Lung (tissue), 12 donors: ENCODE data around the gene FSHR. TPM values are rescaled to one million over a fixed set of nuclear protein-coding genes. Genes with fewer than 3 reads are reported as not detected.

Experiments
- ATAC-seq: fragments of 200-7000 bp; cut with Tn5 transposase; one replicate; pipeline ENCODE4 v1.9.1; 2020; ENCODE audit warnings: moderate number of reproducible peaks; ENCODE audit not compliant: insufficient read depth, low FRiP score
- DNase-seq, 3 donors: peaks; one replicate each; pipeline ENCODE4 v3.0.0-alpha.2; 2013 to 2017
- H3K27ac ChIP-seq, 2 donors: one replicate each; pipeline ENCODE4 v1.5.1; 2013; ENCODE audit warnings: mild to moderate bottlenecking in 2 of 2, moderate library complexity in 2 of 2, control low read depth in 1 of 2, inconsistent platforms in 1 of 2, low read depth in 1 of 2, low read length in 1 of 2
- H3K27me3 ChIP-seq, 3 donors: one replicate each; pipeline ENCODE4 v1.5.1; 2013; ENCODE audit warnings: low read length in 2 of 3; ENCODE audit not compliant: control insufficient read depth in 3 of 3, insufficient read depth in 3 of 3
- H3K36me3 ChIP-seq, 4 donors: one replicate each; pipeline ENCODE4 v1.5.1; 2013; ENCODE audit warnings: low read length in 4 of 4, mild to moderate bottlenecking in 1 of 4, moderate library complexity in 1 of 4; ENCODE audit not compliant: control insufficient read depth in 4 of 4, insufficient read depth in 4 of 4
- H3K4me1 ChIP-seq, 5 donors: one replicate each; pipeline ENCODE4 v1.5.1; 2013; ENCODE audit warnings: low read length in 5 of 5, mild to moderate bottlenecking in 2 of 5, moderate library complexity in 1 of 5; ENCODE audit not compliant: control insufficient read depth in 5 of 5, insufficient read depth in 5 of 5
- H3K4me3 ChIP-seq: one replicate; pipeline ENCODE4 v1.5.1; 2013; ENCODE audit warnings: mild to moderate bottlenecking, control low read depth, moderate library complexity
- H3K9ac ChIP-seq, 2 donors: one replicate each; pipeline ENCODE4 v1.5.1; 2013; ENCODE audit warnings: low read length in 2 of 2, control low read depth in 1 of 2; ENCODE audit not compliant: insufficient read depth in 1 of 2
- H3K9me3 ChIP-seq, 4 donors: one replicate each; pipeline ENCODE4 v1.5.1; 2013; ENCODE audit warnings: low read length in 3 of 4, mild to moderate bottlenecking in 1 of 4, moderate library complexity in 1 of 4; ENCODE audit not compliant: control insufficient read depth in 4 of 4, insufficient read depth in 3 of 4
- CTCF ChIP-seq: IDR thresholded peaks from 2 replicates; pipeline ENCODE4 v1.5.1; 2012; ENCODE audit warnings: mild to moderate bottlenecking; ENCODE audit errors: control extremely low read depth, extremely low read depth
- WGBS, 2 donors: extraction: QIAGEN DNeasy Blood & Tissue Kit; methylation state at CpG; one replicate each; pipeline ENCODE4 v1.1.7; 2013; 5-methylcytosine and 5-hydroxymethylcytosine counted together
- polyA plus RNA-seq, 2 donors: library from polyadenylated mRNA; stranded (reverse); fragments of 200-250 nt; gene quantifications; one replicate each; pipeline ENCODE4 v1.2.1, GENCODE V29; 2013
- total RNA-seq, 2 donors: library from RNA; depleted of rRNA in 1 of 2; stranded (reverse); fragments of >200 nt in 1 of 2; gene quantifications; one replicate each; pipeline ENCODE4 v1.2.1, GENCODE V29; 2014 to 2021
- donor health status: control.
- donor health status: control.
- donor health status: Bipolar disorder and iron deficiency.
- donor health status: healthy.
- donor health status: DM: yes; HTN: yes; CAD: no.

Gene FSHR
- total and polyA plus RNA-seq, 4 donors: not detected

- Histone ChIP-seq H3K4me3 (no peak overlapping the region), H3K9ac (no peak overlapping the region), H3K27ac (no peak overlapping the region), H3K36me3 (no peaks in the 10 kb centered on the region), H3K27me3 (no peaks in the 10 kb centered on the region), H3K9me3 (no peaks in the 10 kb centered on the region), H3K4me1 (no peaks in the 10 kb centered on the region)
- WGBS, 2 donors: 90 to 94% methylated on average over 2 of the region's 2 CpGs
- DNase-seq (no peak), ATAC-seq (no peak)
- no peak for TF ChIP-seq CTCF
These were observed 182.5 kb downstream of the FSHR start for GRCh38 chr2:48971801-48972200.

GRCh38 chr2:48968011-48968410 lies 186.3 kb downstream of the FSHR start:
- no peaks in the 10 kb centered on the region for H3K27me3 ChIP-seq
- H3K9ac ChIP-seq: no peak overlapping the region
- no peak for DNase-seq
- peaks cover 0 to 2% (median 0%) of the 10 kb centered on the region in 4 donors for H3K9me3 ChIP-seq
- no peak for TF ChIP-seq CTCF
- no peaks in the 10 kb centered on the region for H3K36me3 ChIP-seq
- WGBS, 2 donors: 83% methylated on average over 4 of the region's 4 CpGs
- no peak overlapping the region for H3K4me3 ChIP-seq
- no peak overlapping the region for H3K27ac ChIP-seq
- H3K4me1 ChIP-seq: no peaks in the 10 kb centered on the region
- no peak for ATAC-seq

- WGBS, 2 donors: 75 to 77% methylated on average over 1 of the region's 1 CpG
- DNase-seq: no peak
- Histone ChIP-seq H3K4me1 (no peaks in the 10 kb centered on the region), H3K9ac (no peak overlapping the region), H3K27me3 (no peaks in the 10 kb centered on the region), H3K36me3 (no peaks in the 10 kb centered on the region), H3K4me3 (no peak overlapping the region), H3K9me3 (peaks cover 0 to 4% (median 0%) of the 10 kb centered on the region in 4 donors), H3K27ac (no peak overlapping the region)
- no peak for TF ChIP-seq CTCF
- ATAC-seq: no peak
These were observed 189.1 kb downstream of the FSHR start for GRCh38 chr2:48965204-48965603.

- DNase-seq (no peak), ATAC-seq (no peak)
- no peak overlapping the region for H3K4me3 ChIP-seq
- 76 to 85% methylated on average over 4 of the region's 4 CpGs for WGBS, 2 donors
- H3K9ac ChIP-seq: no peak overlapping the region
- H3K4me1 ChIP-seq: no peaks in the 10 kb centered on the region
- peaks cover 0 to 4% (median 2%) of the 10 kb centered on the region in 3 donors for H3K27me3 ChIP-seq
- no peak for TF ChIP-seq CTCF
- no peak overlapping the region for H3K27ac ChIP-seq
- peaks cover 0 to 4% (median 0%) of the 10 kb centered on the region in 4 donors for H3K9me3 ChIP-seq
- H3K36me3 ChIP-seq: no peaks in the 10 kb centered on the region
These were observed 193.3 kb downstream of the FSHR start for GRCh38 chr2:48961009-48961408.
